GM12878 (cell line): ENCODE measurements around the gene XIRP1. TPM values are rescaled to one million over a fixed set of nuclear protein-coding genes. Genes with fewer than 3 reads are reported as not detected.

Experiments
- CHD4 ChIP-seq: fragments of 200-600 bp; sonication (generic); IDR thresholded peaks from 2 replicates; pipeline ENCODE4 v1.6.1; 2016; ENCODE audit warnings: mild to moderate bottlenecking
- CUX1 ChIP-seq: IDR thresholded peaks from 2 replicates; pipeline ENCODE4 v1.6.1; 2012; ENCODE audit warnings: improper control_type of control experiment, low read depth, low read length; ENCODE audit not compliant: insufficient replicate concordance
- EGR1 ChIP-seq, 2 experiments: IDR thresholded peaks; 1 replicate in 1 of 2; 2 replicates in 1 of 2; pipeline ENCODE4 v1.6.1; 2011 to 2012; ENCODE audit warnings: low read depth in 2 of 2, low read length in 2 of 2, borderline replicate concordance in 1 of 2, mild to moderate bottlenecking in 1 of 2, moderate library complexity in 1 of 2
- EP300 ChIP-seq, 2 experiments: fragments of 150-350 bp in 1 of 2; IDR thresholded peaks; 2 replicates each; pipeline ENCODE4 v1.6.1; 2011 to 2012; ENCODE audit warnings: low read depth in 2 of 2, low read length in 2 of 2, borderline replicate concordance in 1 of 2, improper control_type of control experiment in 1 of 2, inconsistent platforms in 1 of 2; ENCODE audit not compliant: control insufficient read depth in 1 of 2
- ETV6 ChIP-seq, 2 experiments: fragments of 450-650 bp in 1 of 2; IDR thresholded peaks in 1 of 2; conservative IDR thresholded peaks in 1 of 2; 2 replicates each; pipeline ENCODE4 v1.6.1; 2014; ENCODE audit warnings: antibody characterized with exemption in 1 of 2, borderline replicate concordance in 1 of 2, low read depth in 1 of 2, mild to moderate bottlenecking in 1 of 2, moderate library complexity in 1 of 2
- GABPA ChIP-seq: IDR thresholded peaks from 2 replicates; pipeline ENCODE4 v1.6.1; 2014; ENCODE audit warnings: antibody characterized with exemption, low read depth, mild to moderate bottlenecking, inconsistent platforms
- JUND ChIP-seq: IDR thresholded peaks from 2 replicates; pipeline ENCODE4 v1.6.1; 2012; ENCODE audit warnings: low read depth, mild to moderate bottlenecking, low read length, improper control_type of control experiment, moderate library complexity
- KLF5 ChIP-seq: fragments of 450-650 bp; IDR thresholded peaks from 2 replicates; pipeline ENCODE4 v1.6.1; 2014; ENCODE audit warnings: mild to moderate bottlenecking; ENCODE audit not compliant: partially characterized antibody
- MTA3 ChIP-seq: IDR thresholded peaks from 2 replicates; pipeline ENCODE4 v1.6.1; 2012; ENCODE audit warnings: low read length, inconsistent platforms, borderline replicate concordance
- NFIC ChIP-seq: IDR thresholded peaks from 2 replicates; pipeline ENCODE4 v1.6.1; 2012; ENCODE audit warnings: low read depth, mild to moderate bottlenecking, inconsistent platforms, low read length, moderate library complexity
- PAX5 ChIP-seq: IDR thresholded peaks from 2 replicates; pipeline ENCODE4 v1.6.1; 2011; ENCODE audit warnings: low read depth, low read length, borderline replicate concordance
- PKNOX1 ChIP-seq: fragments of 450-650 bp; IDR thresholded peaks from 2 replicates; pipeline ENCODE4 v1.6.1; 2016; ENCODE audit warnings: mild to moderate bottlenecking
- POLR2AphosphoS5 ChIP-seq: IDR thresholded peaks from 2 replicates; pipeline ENCODE4 v1.6.1; 2011; ENCODE audit warnings: mild to moderate bottlenecking, low read length, inconsistent platforms
- TAF1 ChIP-seq: IDR thresholded peaks from 2 replicates; pipeline ENCODE4 v1.6.1; 2011; ENCODE audit warnings: mild to moderate bottlenecking, low read depth, low read length, borderline replicate concordance
- TBL1XR1 ChIP-seq: IDR thresholded peaks from 2 replicates; pipeline ENCODE4 v1.6.1; 2012; ENCODE audit warnings: low read depth, low read length, improper control_type of control experiment
- TCF12 ChIP-seq: IDR thresholded peaks from 2 replicates; pipeline ENCODE4 v1.6.1; 2011; ENCODE audit warnings: low read depth, mild to moderate bottlenecking, low read length
- TCF7 ChIP-seq: IDR thresholded peaks from 2 replicates; pipeline ENCODE4 v1.6.1; 2014; ENCODE audit warnings: antibody characterized with exemption, borderline replicate concordance
- ZBTB40 ChIP-seq: fragments of 450-650 bp; IDR thresholded peaks from 2 replicates; pipeline ENCODE4 v1.6.1; 2016; ENCODE audit warnings: mild to moderate bottlenecking, moderate library complexity, borderline replicate concordance
- ZNF207 ChIP-seq: fragments of 450-650 bp; IDR thresholded peaks from 2 replicates; pipeline ENCODE4 v1.6.1; 2014; ENCODE audit warnings: antibody characterized with exemption, mild to moderate bottlenecking, borderline replicate concordance
- ZNF274 ChIP-seq: IDR thresholded peaks from one replicate; pipeline ENCODE4 v1.8.0; 2011; ENCODE audit not compliant: insufficient read length, insufficient read depth
- polyA plus RNA-seq, 11 experiments: library from polyadenylated mRNA; depleted of rRNA in 4 of 11; unstranded in 6 of 11; stranded (reverse) in 5 of 11; fragments of >200 nt; fragmentation: Nextera tagmentation in 4 of 11; fragmentation: Illumina TruSeq in 1 of 11; extraction: Ambion mirVana in 4 of 11; extraction: Trizol in 1 of 11; gene quantifications; 1 replicate in 1 of 11; 2 replicates in 10 of 11; pipeline versions ENCODE4 v1.2.1 to v1.2.3, GENCODE V29; 2011 to 2016; ENCODE audit warnings: inconsistent platforms in 2 of 11, missing spikeins in 2 of 11, low read depth in 1 of 11
- total RNA-seq, 4 experiments: library from RNA; depleted of rRNA in 3 of 4; stranded (reverse); fragments of >200 nt in 3 of 4; fragmentation: Illumina TruSeq in 1 of 4; extraction: Trizol in 1 of 4; gene quantifications; 2 replicates each; pipeline versions ENCODE4 v1.2.1 to v1.2.3, GENCODE V29; 2013 to 2021

The XIRP1 gene
- total and polyA plus RNA-seq, 10 of the 15 experiments (the other 5 are each of a cell fraction or from before 2014, with no cell fraction given): 0.03 to 0.38 (median 0.08) TPM; not detected in 1

GRCh38 chr3:39216176-39216790 is 23.9 kb upstream of the XIRP1 start (continued):
- no peak for TF ChIP-seq EGR1 (IDR thresholded peaks at IDR 0.05; ENCODE audit: borderline replicate concordance in 1 of 2, low read depth in 2 of 2, low read length in 2 of 2)
- no peak for TF ChIP-seq TCF7
- no peak for TF ChIP-seq ZNF274
- no peak for TF ChIP-seq POLR2AphosphoS5
- TF ChIP-seq EP300 (IDR thresholded peaks at IDR 0.05; ENCODE audit: borderline replicate concordance in 1 of 2, control insufficient read depth in 1 of 2, low read depth in 2 of 2, low read length in 2 of 2): peak; percentile 85 to 96
- no peak for TF ChIP-seq KLF5
- peak; percentile 82; the same call in 1 of the 2 replicates for TF ChIP-seq MTA3
- peak in 1 of 2 experiments; percentile 83; a peak in 2 of 4 replicates for TF ChIP-seq ETV6 (conservative IDR thresholded peaks at IDR 0.05 in 1 of 2, IDR thresholded peaks at IDR 0.05 in 1 of 2; ENCODE audit: borderline replicate concordance in 1 of 2, low read depth in 1 of 2)
- no peak for TF ChIP-seq CHD4
- peak; percentile 95 for TF ChIP-seq NFIC
- TF ChIP-seq PKNOX1: 0 out of 2 replicates have a peak, but pooled peaks have one; percentile 22
- peak; percentile 99 for TF ChIP-seq TCF12
- TF ChIP-seq CUX1: peak; percentile 57
- peak; percentile 43; the same call in 1 of the 2 replicates for TF ChIP-seq GABPA
- no peak for TF ChIP-seq TAF1
- TF ChIP-seq PAX5: peak; percentile 92
- TF ChIP-seq TBL1XR1: no peak
- no peak for TF ChIP-seq ZBTB40
- no peak for TF ChIP-seq ZNF207
- TF ChIP-seq JUND: no peak
